ENCODE measurements around the gene ZFAND2A. TPM values are rescaled to one million over a fixed set of nuclear protein-coding genes. Genes with fewer than 3 reads are reported as not detected.

ZFAND2A gene
- polyA plus RNA-seq, 2 of the 4 experiments (the other 2 are of a cell fraction) = 44.1 to 88.6 TPM

GRCh38 chr7:1131471-1132265, 28.3 kb downstream of the ZFAND2A start:
- 78% methylated on average over 2 of the region's 2 CpGs for WGBS (ENCODE audit: missing lambda C conversion rate)
- CTCF ChIA-PET = interaction anchor here (0.6 to 2.1 kb wide), 4 partner anchors 27 to 66 kb away, joined by 3 to 5 read pairs (median 4); no protein-coding TSS in a partner anchor
- no peak for DNase-seq (ENCODE audit: low read depth in 1 of 2, low spot score in 1 of 2)

GRCh38 chr7:1130021-1130990, 29.7 kb downstream of the ZFAND2A start:
- H3K4me1 ChIP-seq = no peaks in the 10 kb centered on the region
- WGBS (ENCODE audit: missing lambda C conversion rate) = 94% methylated on average over 19 of the region's 26 CpGs
- ChIA-PET CTCF (interaction anchor here (0.7 kb wide), 2 partner anchors 137 to 463 kb away, joined by 4 read pairs; no protein-coding TSS in a partner anchor), POLR2A (no interaction called here)
- ATAC-seq (no peak), DNase-seq (ENCODE audit: low read depth in 1 of 2, low spot score in 1 of 2) (no peak), FAIRE-seq (no peak)
- TF ChIP-seq MYC (IDR thresholded peaks at IDR 0.05; ENCODE audit: borderline replicate concordance, low read length) (no peak), PHF8 (IDR thresholded peaks at IDR 0.05; ENCODE audit: borderline replicate concordance, low read depth) (no peak), CBX8 (IDR thresholded peaks at IDR 0.05) (no peak), TFCP2L1 (CRISPR knock-in tag; IDR thresholded peaks at IDR 0.05) (no peak)
- TF ChIP-seq, protein P1, sequence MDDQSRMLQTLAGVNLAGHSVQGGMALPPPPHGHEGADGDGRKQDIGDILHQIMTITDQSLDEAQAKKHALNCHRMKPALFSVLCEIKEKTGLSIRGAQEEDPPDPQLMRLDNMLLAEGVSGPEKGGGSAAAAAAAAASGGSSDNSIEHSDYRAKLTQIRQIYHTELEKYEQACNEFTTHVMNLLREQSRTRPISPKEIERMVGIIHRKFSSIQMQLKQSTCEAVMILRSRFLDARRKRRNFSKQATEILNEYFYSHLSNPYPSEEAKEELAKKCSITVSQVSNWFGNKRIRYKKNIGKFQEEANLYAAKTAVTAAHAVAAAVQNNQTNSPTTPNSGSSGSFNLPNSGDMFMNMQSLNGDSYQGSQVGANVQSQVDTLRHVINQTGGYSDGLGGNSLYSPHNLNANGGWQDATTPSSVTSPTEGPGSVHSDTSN (IDR thresholded peaks at IDR 0.05) = no peak
- no peaks in the 10 kb centered on the region for H3K9me3 ChIP-seq
- H3K27ac ChIP-seq = no peak overlapping the region
- H3K4me2 ChIP-seq = no peak overlapping the region
- H3K4me3 ChIP-seq = no peak overlapping the region

More at GRCh38 chr7:1131471-1132265, 28.3 kb downstream of the ZFAND2A start:
- Histone ChIP-seq H3K4me1 (peaks cover 3% of the 10 kb centered on the region; the same call in 2 of the 3 replicates), H3K4me3 (no peak overlapping the region), H3K27ac (no peak overlapping the region), H3K9me3 (no peaks in the 10 kb centered on the region), H3K4me2 (no peak overlapping the region)
- no peak for TF ChIP-seq MAX (IDR thresholded peaks at IDR 0.05)
- POLR2A ChIA-PET = no interaction called here
- FAIRE-seq (no peak), ATAC-seq (no peak)

- H3K27ac ChIP-seq = no peak overlapping the region
- H3K4me1 ChIP-seq = no peaks in the 10 kb centered on the region
- FAIRE-seq = no peak
- H3K9me3 ChIP-seq = no peaks in the 10 kb centered on the region
- POLR2A ChIA-PET = no interaction called here
- WGBS (ENCODE audit: missing lambda C conversion rate) = 94% methylated on average over 12 of the region's 13 CpGs
- CTCF ChIA-PET = no interaction called here
- no peak for DNase-seq (ENCODE audit: low read depth in 1 of 2, low spot score in 1 of 2)
- no peak overlapping the region for H3K4me3 ChIP-seq
- H3K4me2 ChIP-seq = no peak overlapping the region
- ATAC-seq = no peak
- TF ChIP-seq CHD4 (IDR thresholded peaks at IDR 0.05; ENCODE audit: borderline replicate concordance) (no peak), ELK1 (IDR thresholded peaks at IDR 0.05; ENCODE audit: low read depth, low read length) (no peak), CHD2 (IDR thresholded peaks at IDR 0.05; ENCODE audit: low read length, partially characterized antibody) (no peak), SREBF2 (IDR thresholded peaks at IDR 0.05) (no peak), KDM5A (IDR thresholded peaks at IDR 0.05) (no peak), HOXB13 (CRISPR knock-in tag; IDR thresholded peaks at IDR 0.05; ENCODE audit: low read depth) (no peak), EP300 (IDR thresholded peaks at IDR 0.05) (no peak), RCOR1 (IDR thresholded peaks at IDR 0.05; ENCODE audit: low read depth, low read length) (no peak), RARB (CRISPR knock-in tag; IDR thresholded peaks at IDR 0.05) (no peak), BHLHE40 (IDR thresholded peaks at IDR 0.05; ENCODE audit: low read depth, low read length) (no peak), RAD21 (conservative IDR thresholded peaks at IDR 0.05 in 1 of 2, IDR thresholded peaks at IDR 0.05 in 1 of 2) (no peak), HOXB5 (CRISPR knock-in tag; IDR thresholded peaks at IDR 0.05) (no peak), NPAS2 (CRISPR knock-in tag; IDR thresholded peaks at IDR 0.05; ENCODE audit: borderline replicate concordance) (no peak)
- TF ChIP-seq, protein P2, sequence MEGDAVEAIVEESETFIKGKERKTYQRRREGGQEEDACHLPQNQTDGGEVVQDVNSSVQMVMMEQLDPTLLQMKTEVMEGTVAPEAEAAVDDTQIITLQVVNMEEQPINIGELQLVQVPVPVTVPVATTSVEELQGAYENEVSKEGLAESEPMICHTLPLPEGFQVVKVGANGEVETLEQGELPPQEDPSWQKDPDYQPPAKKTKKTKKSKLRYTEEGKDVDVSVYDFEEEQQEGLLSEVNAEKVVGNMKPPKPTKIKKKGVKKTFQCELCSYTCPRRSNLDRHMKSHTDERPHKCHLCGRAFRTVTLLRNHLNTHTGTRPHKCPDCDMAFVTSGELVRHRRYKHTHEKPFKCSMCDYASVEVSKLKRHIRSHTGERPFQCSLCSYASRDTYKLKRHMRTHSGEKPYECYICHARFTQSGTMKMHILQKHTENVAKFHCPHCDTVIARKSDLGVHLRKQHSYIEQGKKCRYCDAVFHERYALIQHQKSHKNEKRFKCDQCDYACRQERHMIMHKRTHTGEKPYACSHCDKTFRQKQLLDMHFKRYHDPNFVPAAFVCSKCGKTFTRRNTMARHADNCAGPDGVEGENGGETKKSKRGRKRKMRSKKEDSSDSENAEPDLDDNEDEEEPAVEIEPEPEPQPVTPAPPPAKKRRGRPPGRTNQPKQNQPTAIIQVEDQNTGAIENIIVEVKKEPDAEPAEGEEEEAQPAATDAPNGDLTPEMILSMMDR (IDR thresholded peaks at IDR 0.05) = no peak
- TF ChIP-seq, protein P3, sequence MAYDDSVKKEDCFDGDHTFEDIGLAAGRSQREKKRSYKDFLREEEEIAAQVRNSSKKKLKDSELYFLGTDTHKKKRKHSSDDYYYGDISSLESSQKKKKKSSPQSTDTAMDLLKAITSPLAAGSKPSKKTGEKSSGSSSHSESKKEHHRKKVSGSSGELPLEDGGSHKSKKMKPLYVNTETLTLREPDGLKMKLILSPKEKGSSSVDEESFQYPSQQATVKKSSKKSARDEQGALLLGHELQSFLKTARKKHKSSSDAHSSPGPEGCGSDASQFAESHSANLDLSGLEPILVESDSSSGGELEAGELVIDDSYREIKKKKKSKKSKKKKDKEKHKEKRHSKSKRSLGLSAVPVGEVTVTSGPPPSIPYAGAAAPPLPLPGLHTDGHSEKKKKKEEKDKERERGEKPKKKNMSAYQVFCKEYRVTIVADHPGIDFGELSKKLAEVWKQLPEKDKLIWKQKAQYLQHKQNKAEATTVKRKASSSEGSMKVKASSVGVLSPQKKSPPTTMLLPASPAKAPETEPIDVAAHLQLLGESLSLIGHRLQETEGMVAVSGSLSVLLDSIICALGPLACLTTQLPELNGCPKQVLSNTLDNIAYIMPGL (CRISPR knock-in tag; IDR thresholded peaks at IDR 0.05; ENCODE audit: borderline replicate concordance) = no peak
- TF ChIP-seq, protein P4, sequence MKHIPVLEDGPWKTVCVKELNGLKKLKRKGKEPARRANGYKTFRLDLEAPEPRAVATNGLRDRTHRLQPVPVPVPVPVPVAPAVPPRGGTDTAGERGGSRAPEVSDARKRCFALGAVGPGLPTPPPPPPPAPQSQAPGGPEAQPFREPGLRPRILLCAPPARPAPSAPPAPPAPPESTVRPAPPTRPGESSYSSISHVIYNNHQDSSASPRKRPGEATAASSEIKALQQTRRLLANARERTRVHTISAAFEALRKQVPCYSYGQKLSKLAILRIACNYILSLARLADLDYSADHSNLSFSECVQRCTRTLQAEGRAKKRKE (CRISPR knock-in tag; IDR thresholded peaks at IDR 0.05; ENCODE audit: low read depth) = no peak
- TF ChIP-seq, protein P5, sequence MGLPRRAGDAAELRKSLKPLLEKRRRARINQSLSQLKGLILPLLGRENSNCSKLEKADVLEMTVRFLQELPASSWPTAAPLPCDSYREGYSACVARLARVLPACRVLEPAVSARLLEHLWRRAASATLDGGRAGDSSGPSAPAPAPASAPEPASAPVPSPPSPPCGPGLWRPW (IDR thresholded peaks at IDR 0.05) = no peak
These were observed 30.6 kb downstream of the ZFAND2A start for GRCh38 chr7:1129431-1129830.
